ENCODE measurements around the gene DYNC1LI1. TPM values are rescaled to one million over a fixed set of nuclear protein-coding genes. Genes with fewer than 3 reads are reported as not detected.

DYNC1LI1 gene
- total and polyA plus RNA-seq, 4 donors, result 18.3 to 50.7 (median 33.5) TPM

DNA sequence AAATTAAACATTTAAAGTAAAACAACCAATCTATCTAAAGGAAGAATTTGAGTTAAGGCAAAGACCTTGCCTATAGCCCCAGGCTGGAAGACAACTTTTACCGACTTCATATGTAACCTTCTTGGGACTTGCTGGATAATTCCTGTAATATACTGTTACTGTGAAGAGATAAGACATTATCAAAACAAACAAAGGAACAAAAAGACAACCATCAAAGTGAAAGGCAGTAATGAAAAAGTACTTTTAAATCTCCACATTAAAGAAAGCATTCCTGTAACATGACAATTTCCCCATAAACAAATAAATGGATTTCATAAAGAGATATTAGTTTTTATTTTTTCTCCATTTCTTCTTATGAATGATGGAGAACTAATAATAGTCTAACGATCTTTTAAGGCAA, 70.4 kb downstream of the DYNC1LI1 start:
- ATAC-seq (ENCODE audit: insufficient read depth, low FRiP score) (no peak), DNase-seq (no peak)
- Histone ChIP-seq H3K4me3 (no peak overlapping the region), H3K9me3 (ENCODE audit: control insufficient read depth in 4 of 4, insufficient read depth in 3 of 4, low read length in 3 of 4) (no peaks in the 10 kb centered on the region), H3K27ac (ENCODE audit: low read depth in 1 of 2, low read length in 1 of 2) (no peak overlapping the region), H3K9ac (ENCODE audit: insufficient read depth in 1 of 2, low read length in 2 of 2) (no peak overlapping the region), H3K27me3 (ENCODE audit: control insufficient read depth in 3 of 3, insufficient read depth in 3 of 3, low read length in 2 of 3) (no peaks in the 10 kb centered on the region), H3K36me3 (ENCODE audit: control insufficient read depth in 4 of 4, insufficient read depth in 4 of 4, low read length in 4 of 4) (no peaks in the 10 kb centered on the region), H3K4me1 (ENCODE audit: control insufficient read depth in 5 of 5, insufficient read depth in 5 of 5, low read length in 5 of 5) (peaks cover 0 to 11% (median 6%) of the 10 kb centered on the region in 5 donors)
- 65 to 73% methylated on average over 2 of the region's 2 CpGs for WGBS, 2 donors
- TF ChIP-seq, protein P1, sequence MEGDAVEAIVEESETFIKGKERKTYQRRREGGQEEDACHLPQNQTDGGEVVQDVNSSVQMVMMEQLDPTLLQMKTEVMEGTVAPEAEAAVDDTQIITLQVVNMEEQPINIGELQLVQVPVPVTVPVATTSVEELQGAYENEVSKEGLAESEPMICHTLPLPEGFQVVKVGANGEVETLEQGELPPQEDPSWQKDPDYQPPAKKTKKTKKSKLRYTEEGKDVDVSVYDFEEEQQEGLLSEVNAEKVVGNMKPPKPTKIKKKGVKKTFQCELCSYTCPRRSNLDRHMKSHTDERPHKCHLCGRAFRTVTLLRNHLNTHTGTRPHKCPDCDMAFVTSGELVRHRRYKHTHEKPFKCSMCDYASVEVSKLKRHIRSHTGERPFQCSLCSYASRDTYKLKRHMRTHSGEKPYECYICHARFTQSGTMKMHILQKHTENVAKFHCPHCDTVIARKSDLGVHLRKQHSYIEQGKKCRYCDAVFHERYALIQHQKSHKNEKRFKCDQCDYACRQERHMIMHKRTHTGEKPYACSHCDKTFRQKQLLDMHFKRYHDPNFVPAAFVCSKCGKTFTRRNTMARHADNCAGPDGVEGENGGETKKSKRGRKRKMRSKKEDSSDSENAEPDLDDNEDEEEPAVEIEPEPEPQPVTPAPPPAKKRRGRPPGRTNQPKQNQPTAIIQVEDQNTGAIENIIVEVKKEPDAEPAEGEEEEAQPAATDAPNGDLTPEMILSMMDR (IDR thresholded peaks at IDR 0.05; ENCODE audit: control extremely low read depth, extremely low read depth), result no peak

DNA sequence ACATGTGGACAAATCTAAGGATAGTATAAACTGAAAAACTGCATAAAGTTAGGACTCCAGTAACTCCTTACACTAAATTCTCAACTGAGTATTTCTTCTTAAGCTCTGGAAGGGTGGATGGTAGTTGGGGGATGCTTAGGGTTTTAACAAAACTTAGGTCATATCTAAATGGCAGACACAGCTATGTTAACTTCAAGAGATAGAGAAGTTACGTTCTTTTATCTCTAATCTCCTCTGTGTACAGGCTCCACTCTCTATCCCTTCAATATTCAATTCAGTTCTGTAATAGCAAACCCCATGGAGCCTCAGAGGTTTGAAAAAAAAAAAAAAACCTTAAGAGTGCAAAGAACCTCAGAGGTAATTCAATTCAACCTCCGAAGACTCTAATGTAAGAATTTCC, 71.1 kb downstream of the DYNC1LI1 start:
- Histone ChIP-seq H3K4me3 (no peak overlapping the region), H3K36me3 (ENCODE audit: control insufficient read depth in 4 of 4, insufficient read depth in 4 of 4, low read length in 4 of 4) (no peaks in the 10 kb centered on the region), H3K27me3 (ENCODE audit: control insufficient read depth in 3 of 3, insufficient read depth in 3 of 3, low read length in 2 of 3) (no peaks in the 10 kb centered on the region), H3K4me1 (ENCODE audit: control insufficient read depth in 5 of 5, insufficient read depth in 5 of 5, low read length in 5 of 5) (peaks cover 0 to 11% (median 6%) of the 10 kb centered on the region in 5 donors), H3K9me3 (ENCODE audit: control insufficient read depth in 4 of 4, insufficient read depth in 3 of 4, low read length in 3 of 4) (no peaks in the 10 kb centered on the region), H3K9ac (ENCODE audit: insufficient read depth in 1 of 2, low read length in 2 of 2) (no peak overlapping the region), H3K27ac (ENCODE audit: low read depth in 1 of 2, low read length in 1 of 2) (no peak overlapping the region)
- TF ChIP-seq, protein P1 (IDR thresholded peaks at IDR 0.05; ENCODE audit: control extremely low read depth, extremely low read depth), result no peak
- 91 to 96% methylated on average over 2 of the region's 2 CpGs for WGBS, 2 donors
- DNase-seq (no peak), ATAC-seq (ENCODE audit: insufficient read depth, low FRiP score) (no peak)

DNA sequence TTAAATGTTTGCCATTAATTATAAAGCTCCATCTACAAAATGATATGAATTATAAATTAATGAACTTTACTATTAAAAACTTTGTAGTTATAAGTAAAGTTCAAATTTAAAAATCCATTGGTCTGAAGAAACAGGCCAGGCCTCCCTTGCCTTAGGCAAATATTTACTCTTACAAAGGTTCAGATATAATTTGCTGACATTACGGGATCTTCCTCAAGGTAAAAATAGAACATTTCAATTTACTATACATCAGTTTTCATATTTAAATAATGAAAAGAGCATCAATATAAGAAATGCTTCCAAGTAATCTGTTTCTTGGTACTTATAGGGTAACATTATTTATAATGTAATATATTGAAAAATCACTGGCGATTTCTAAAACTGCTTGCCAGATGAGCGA, 71.7 kb downstream of the DYNC1LI1 start:
- Histone ChIP-seq H3K4me1 (ENCODE audit: control insufficient read depth in 5 of 5, insufficient read depth in 5 of 5, low read length in 5 of 5) (peaks cover 0 to 11% (median 6%) of the 10 kb centered on the region in 5 donors), H3K27me3 (ENCODE audit: control insufficient read depth in 3 of 3, insufficient read depth in 3 of 3, low read length in 2 of 3) (no peaks in the 10 kb centered on the region), H3K4me3 (no peak overlapping the region), H3K9me3 (ENCODE audit: control insufficient read depth in 4 of 4, insufficient read depth in 3 of 4, low read length in 3 of 4) (no peaks in the 10 kb centered on the region), H3K27ac (ENCODE audit: low read depth in 1 of 2, low read length in 1 of 2) (no peak overlapping the region), H3K36me3 (ENCODE audit: control insufficient read depth in 4 of 4, insufficient read depth in 4 of 4, low read length in 4 of 4) (no peaks in the 10 kb centered on the region), H3K9ac (ENCODE audit: insufficient read depth in 1 of 2, low read length in 2 of 2) (no peak overlapping the region)
- 92 to 94% methylated on average over 3 of the region's 3 CpGs for WGBS, 2 donors
- TF ChIP-seq, protein P1 (IDR thresholded peaks at IDR 0.05; ENCODE audit: control extremely low read depth, extremely low read depth), result no peak
- no peak for ATAC-seq (ENCODE audit: insufficient read depth, low FRiP score)
- DNase-seq, result no peak

DNA sequence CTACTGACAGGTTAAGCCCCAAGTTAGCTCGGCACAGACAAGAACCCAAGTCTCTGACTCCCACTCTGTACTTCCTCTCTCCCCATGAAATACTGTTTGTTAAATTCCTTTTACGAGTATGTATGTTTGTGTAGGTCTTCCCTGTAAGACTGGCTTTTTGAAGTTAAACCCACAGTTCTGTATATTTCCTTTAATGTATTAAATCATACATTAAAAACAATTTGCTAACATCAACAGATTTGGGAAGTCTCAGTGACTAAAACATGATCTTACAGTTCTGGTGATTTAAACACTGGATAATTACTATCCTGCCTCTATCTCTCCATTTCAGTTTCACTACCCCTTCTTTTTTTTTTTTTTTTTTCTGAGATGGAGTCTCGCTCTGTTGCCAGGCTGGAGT, 72.4 kb downstream of the DYNC1LI1 start:
- no peak overlapping the region for H3K27ac ChIP-seq (ENCODE audit: low read depth in 1 of 2, low read length in 1 of 2)
- no peak for ATAC-seq (ENCODE audit: insufficient read depth, low FRiP score)
- 68 to 76% methylated on average over 3 of the region's 3 CpGs for WGBS, 2 donors

More for the DNA sequence above, 72.4 kb downstream of the DYNC1LI1 start:
- Histone ChIP-seq H3K9ac (ENCODE audit: insufficient read depth in 1 of 2, low read length in 2 of 2) (no peak overlapping the region), H3K9me3 (ENCODE audit: control insufficient read depth in 4 of 4, insufficient read depth in 3 of 4, low read length in 3 of 4) (no peaks in the 10 kb centered on the region), H3K27me3 (ENCODE audit: control insufficient read depth in 3 of 3, insufficient read depth in 3 of 3, low read length in 2 of 3) (no peaks in the 10 kb centered on the region), H3K4me3 (no peak overlapping the region), H3K36me3 (ENCODE audit: control insufficient read depth in 4 of 4, insufficient read depth in 4 of 4, low read length in 4 of 4) (no peaks in the 10 kb centered on the region), H3K4me1 (ENCODE audit: control insufficient read depth in 5 of 5, insufficient read depth in 5 of 5, low read length in 5 of 5) (peaks cover 0 to 12% (median 9%) of the 10 kb centered on the region in 5 donors)
- TF ChIP-seq, protein P1 (IDR thresholded peaks at IDR 0.05; ENCODE audit: control extremely low read depth, extremely low read depth), result no peak
- DNase-seq, result no peak
